Measurements from ENCODE around the gene DAP.

DAP gene

GRCh38 chr5:10691826-10692785 is 68.9 kb downstream of the DAP start:
- Mint-ChIP-seq H3K4me1 (ENCODE audit: low read depth) (peaks cover 2% of the 10 kb centered on the region), H3K36me3 (ENCODE audit: low read depth) (peaks cover 2% of the 10 kb centered on the region), H3K9me3 (no peaks in the 10 kb centered on the region), H3K27me3 (ENCODE audit: low read depth) (no peaks in the 10 kb centered on the region), H3K4me3 (no peak overlapping the region), H3K27ac (no peak overlapping the region)
- no peak for DNase-seq (ENCODE audit: low spot score)

GRCh38 chr5:10690460-10691440 is 70.3 kb downstream of the DAP start:
- Mint-ChIP-seq H3K4me3 (no peak overlapping the region), H3K27me3 (ENCODE audit: low read depth) (no peaks in the 10 kb centered on the region), H3K9me3 (no peaks in the 10 kb centered on the region), H3K27ac (no peak overlapping the region), H3K4me1 (ENCODE audit: low read depth) (no peaks in the 10 kb centered on the region), H3K36me3 (ENCODE audit: low read depth) (peaks cover 2% of the 10 kb centered on the region)
- DNase-seq (ENCODE audit: low spot score) = no peak

GRCh38 chr5:10689391-10690081 is 71.5 kb downstream of the DAP start:
- DNase-seq (ENCODE audit: low spot score) = peak; percentile 12
- Mint-ChIP-seq H3K36me3 (ENCODE audit: low read depth) (peaks cover 9% of the 10 kb centered on the region), H3K27ac (no peak overlapping the region), H3K9me3 (no peaks in the 10 kb centered on the region), H3K4me1 (ENCODE audit: low read depth) (no peaks in the 10 kb centered on the region), H3K4me3 (no peak overlapping the region), H3K27me3 (ENCODE audit: low read depth) (no peaks in the 10 kb centered on the region)

GRCh38 chr5:10688651-10689171 is 72.3 kb downstream of the DAP start:
- no peak overlapping the region for H3K27ac Mint-ChIP-seq
- H3K4me3 Mint-ChIP-seq = no peak overlapping the region
- no peak for DNase-seq (ENCODE audit: low spot score)
- H3K36me3 Mint-ChIP-seq (ENCODE audit: low read depth) = peaks cover 9% of the 10 kb centered on the region
- H3K4me1 Mint-ChIP-seq (ENCODE audit: low read depth) = no peaks in the 10 kb centered on the region
- no peaks in the 10 kb centered on the region for H3K9me3 Mint-ChIP-seq
- no peaks in the 10 kb centered on the region for H3K27me3 Mint-ChIP-seq (ENCODE audit: low read depth)

- H3K27me3 Mint-ChIP-seq (ENCODE audit: low read depth) = no peaks in the 10 kb centered on the region
- H3K27ac Mint-ChIP-seq = no peak overlapping the region
- no peak for DNase-seq (ENCODE audit: low spot score)
- no peak overlapping the region for H3K4me3 Mint-ChIP-seq
- no peaks in the 10 kb centered on the region for H3K4me1 Mint-ChIP-seq (ENCODE audit: low read depth)
- peaks cover 9% of the 10 kb centered on the region for H3K36me3 Mint-ChIP-seq (ENCODE audit: low read depth)
- no peaks in the 10 kb centered on the region for H3K9me3 Mint-ChIP-seq
Observed at GRCh38 chr5:10686890-10687289, 74.1 kb downstream of the DAP start.

GRCh38 chr5:10685115-10685521 is 75.9 kb downstream of the DAP start:
- Mint-ChIP-seq H3K9me3 (no peaks in the 10 kb centered on the region), H3K27me3 (ENCODE audit: low read depth) (no peaks in the 10 kb centered on the region), H3K27ac (no peak overlapping the region), H3K36me3 (ENCODE audit: low read depth) (peaks cover 12% of the 10 kb centered on the region), H3K4me3 (no peak overlapping the region), H3K4me1 (ENCODE audit: low read depth) (no peaks in the 10 kb centered on the region)
- no peak for DNase-seq (ENCODE audit: low spot score)

GRCh38 chr5:10684303-10685086 is 76.5 kb downstream of the DAP start:
- H3K36me3 Mint-ChIP-seq (ENCODE audit: low read depth) = peaks cover 12% of the 10 kb centered on the region
- H3K27ac Mint-ChIP-seq = no peak overlapping the region

GRCh38 chr5:10682801-10683525 is 78.1 kb downstream of the DAP start:
- Mint-ChIP-seq H3K36me3 (ENCODE audit: low read depth) (peaks cover 13% of the 10 kb centered on the region), H3K27ac (no peak overlapping the region), H3K9me3 (no peaks in the 10 kb centered on the region), H3K27me3 (ENCODE audit: low read depth) (no peaks in the 10 kb centered on the region), H3K4me3 (no peak overlapping the region), H3K4me1 (ENCODE audit: low read depth) (no peaks in the 10 kb centered on the region)
- DNase-seq (ENCODE audit: low spot score) = no peak

More at GRCh38 chr5:10684303-10685086, 76.5 kb downstream of the DAP start:
- H3K27me3 Mint-ChIP-seq (ENCODE audit: low read depth) = no peaks in the 10 kb centered on the region
- no peaks in the 10 kb centered on the region for H3K4me1 Mint-ChIP-seq (ENCODE audit: low read depth)
- no peak overlapping the region for H3K4me3 Mint-ChIP-seq
- no peaks in the 10 kb centered on the region for H3K9me3 Mint-ChIP-seq
- no peak for DNase-seq (ENCODE audit: low spot score)

- no peak for DNase-seq (ENCODE audit: low spot score)
- Mint-ChIP-seq H3K27me3 (ENCODE audit: low read depth) (no peaks in the 10 kb centered on the region), H3K36me3 (ENCODE audit: low read depth) (peaks cover 21% of the 10 kb centered on the region), H3K4me3 (no peak overlapping the region), H3K27ac (no peak overlapping the region), H3K4me1 (ENCODE audit: low read depth) (no peaks in the 10 kb centered on the region), H3K9me3 (peaks cover 6% of the 10 kb centered on the region)
Observed at GRCh38 chr5:10681731-10682679, 79.0 kb downstream of the DAP start.

GRCh38 chr5:10680876-10681481 is 80.1 kb downstream of the DAP start:
- Mint-ChIP-seq H3K4me1 (ENCODE audit: low read depth) (no peaks in the 10 kb centered on the region), H3K36me3 (ENCODE audit: low read depth) (peaks cover 24% of the 10 kb centered on the region), H3K4me3 (no peak overlapping the region), H3K27me3 (ENCODE audit: low read depth) (no peaks in the 10 kb centered on the region), H3K27ac (no peak overlapping the region), H3K9me3 (peaks cover 7% of the 10 kb centered on the region)
- DNase-seq (ENCODE audit: low spot score) = no peak

GRCh38 chr5:10679336-10679988 is 81.6 kb downstream of the DAP start:
- Mint-ChIP-seq H3K27me3 (ENCODE audit: low read depth) (no peaks in the 10 kb centered on the region), H3K4me1 (ENCODE audit: low read depth) (no peaks in the 10 kb centered on the region), H3K36me3 (ENCODE audit: low read depth) (peaks cover 16% of the 10 kb centered on the region), H3K27ac (no peak overlapping the region), H3K4me3 (no peak overlapping the region), H3K9me3 (peaks cover 7% of the 10 kb centered on the region)
- no peak for DNase-seq (ENCODE audit: low spot score)

Data from T-helper 2 cell treated with Interferon-gamma antibody and Interleukin-4, amounts not matched to agents 5 μg/mL and 100 μg/mL, for 36 hours (primary cell).